GM12864 (cell line): ENCODE results near the gene ZNF462.
"Not testable (repeated sequence)": the region's sequence is repeated elsewhere in the genome, so short reads cannot be mapped to it uniquely, and the experiment has no call there.

ENCODE experiments used
- DNase-seq: peaks from one replicate; pipeline ENCODE4 v3.0.0-alpha.2; 2011; ENCODE audit warnings: low read depth
- H3K4me3 ChIP-seq: 2 replicates; pipeline ENCODE4 v1.5.1; 2011; ENCODE audit warnings: mild to moderate bottlenecking, low read depth, low read length, control low read depth
- TF ChIP-seq, protein P1 (sequence below): IDR thresholded peaks from 2 replicates; pipeline ENCODE4 v1.5.1; 2011; ENCODE audit warnings: low read depth, mild to moderate bottlenecking, moderate library complexity, low read length, control low read depth, inconsistent platforms; ENCODE audit errors: missing control alignments

Gene ZNF462

GRCh38 chr9:106974341-106974740, 111.4 kb downstream of the ZNF462 start:
- TF ChIP-seq, protein P1, sequence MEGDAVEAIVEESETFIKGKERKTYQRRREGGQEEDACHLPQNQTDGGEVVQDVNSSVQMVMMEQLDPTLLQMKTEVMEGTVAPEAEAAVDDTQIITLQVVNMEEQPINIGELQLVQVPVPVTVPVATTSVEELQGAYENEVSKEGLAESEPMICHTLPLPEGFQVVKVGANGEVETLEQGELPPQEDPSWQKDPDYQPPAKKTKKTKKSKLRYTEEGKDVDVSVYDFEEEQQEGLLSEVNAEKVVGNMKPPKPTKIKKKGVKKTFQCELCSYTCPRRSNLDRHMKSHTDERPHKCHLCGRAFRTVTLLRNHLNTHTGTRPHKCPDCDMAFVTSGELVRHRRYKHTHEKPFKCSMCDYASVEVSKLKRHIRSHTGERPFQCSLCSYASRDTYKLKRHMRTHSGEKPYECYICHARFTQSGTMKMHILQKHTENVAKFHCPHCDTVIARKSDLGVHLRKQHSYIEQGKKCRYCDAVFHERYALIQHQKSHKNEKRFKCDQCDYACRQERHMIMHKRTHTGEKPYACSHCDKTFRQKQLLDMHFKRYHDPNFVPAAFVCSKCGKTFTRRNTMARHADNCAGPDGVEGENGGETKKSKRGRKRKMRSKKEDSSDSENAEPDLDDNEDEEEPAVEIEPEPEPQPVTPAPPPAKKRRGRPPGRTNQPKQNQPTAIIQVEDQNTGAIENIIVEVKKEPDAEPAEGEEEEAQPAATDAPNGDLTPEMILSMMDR: no peak
- DNase-seq: no peak
- no peak overlapping the region for H3K4me3 ChIP-seq

DNA sequence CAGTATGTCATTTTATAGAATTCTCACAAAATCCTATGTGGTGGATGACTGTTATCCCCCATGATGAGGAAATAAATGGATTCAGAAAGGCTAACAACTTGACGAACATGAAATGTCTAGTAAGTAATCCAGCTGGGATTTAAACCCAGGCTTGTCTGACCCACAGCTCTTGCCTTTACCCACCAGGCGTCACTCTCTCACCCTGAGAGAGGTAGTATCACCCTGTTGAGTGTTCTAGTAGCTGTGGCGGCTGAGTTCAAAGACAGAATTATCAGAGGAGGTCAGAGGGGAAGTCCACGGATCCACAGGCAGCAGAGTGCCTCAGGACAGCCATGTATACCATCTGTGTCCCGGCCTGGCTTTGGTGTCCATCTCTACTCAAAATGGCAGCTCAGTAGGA, 113.8 kb downstream of the ZNF462 start:
- no peak overlapping the region for H3K4me3 ChIP-seq
- TF ChIP-seq, protein P1: peak; percentile 42
- DNase-seq: no peak

DNA sequence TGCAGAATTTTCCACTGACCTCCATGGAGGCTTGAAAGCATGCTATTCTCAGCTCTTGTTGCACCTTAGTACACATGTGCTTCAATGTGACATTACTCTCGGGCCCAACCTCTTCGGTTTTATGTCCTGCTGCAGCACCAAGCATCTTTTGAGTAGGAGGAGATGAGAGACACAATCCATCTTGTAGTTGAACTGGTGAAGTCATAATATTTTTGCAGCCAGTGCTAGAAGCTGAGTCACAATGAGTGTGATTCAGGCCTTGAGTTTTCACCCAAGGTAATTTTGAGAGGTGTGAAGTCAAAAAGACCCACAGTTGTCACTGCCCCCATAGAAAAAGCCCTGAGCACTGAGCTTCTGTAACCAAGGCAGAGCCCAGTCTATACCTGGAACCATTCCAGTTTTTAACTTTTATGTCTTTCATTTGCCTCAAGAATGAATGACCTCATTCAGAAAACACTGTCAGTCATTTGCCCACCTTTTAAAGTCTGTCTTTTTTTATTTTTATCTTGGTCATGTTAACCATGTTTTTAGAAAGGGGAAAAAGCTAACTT, 117.7 kb downstream of the ZNF462 start:
- DNase-seq: no peak
- TF ChIP-seq, protein P1: no peak
- no peak overlapping the region for H3K4me3 ChIP-seq

DNA sequence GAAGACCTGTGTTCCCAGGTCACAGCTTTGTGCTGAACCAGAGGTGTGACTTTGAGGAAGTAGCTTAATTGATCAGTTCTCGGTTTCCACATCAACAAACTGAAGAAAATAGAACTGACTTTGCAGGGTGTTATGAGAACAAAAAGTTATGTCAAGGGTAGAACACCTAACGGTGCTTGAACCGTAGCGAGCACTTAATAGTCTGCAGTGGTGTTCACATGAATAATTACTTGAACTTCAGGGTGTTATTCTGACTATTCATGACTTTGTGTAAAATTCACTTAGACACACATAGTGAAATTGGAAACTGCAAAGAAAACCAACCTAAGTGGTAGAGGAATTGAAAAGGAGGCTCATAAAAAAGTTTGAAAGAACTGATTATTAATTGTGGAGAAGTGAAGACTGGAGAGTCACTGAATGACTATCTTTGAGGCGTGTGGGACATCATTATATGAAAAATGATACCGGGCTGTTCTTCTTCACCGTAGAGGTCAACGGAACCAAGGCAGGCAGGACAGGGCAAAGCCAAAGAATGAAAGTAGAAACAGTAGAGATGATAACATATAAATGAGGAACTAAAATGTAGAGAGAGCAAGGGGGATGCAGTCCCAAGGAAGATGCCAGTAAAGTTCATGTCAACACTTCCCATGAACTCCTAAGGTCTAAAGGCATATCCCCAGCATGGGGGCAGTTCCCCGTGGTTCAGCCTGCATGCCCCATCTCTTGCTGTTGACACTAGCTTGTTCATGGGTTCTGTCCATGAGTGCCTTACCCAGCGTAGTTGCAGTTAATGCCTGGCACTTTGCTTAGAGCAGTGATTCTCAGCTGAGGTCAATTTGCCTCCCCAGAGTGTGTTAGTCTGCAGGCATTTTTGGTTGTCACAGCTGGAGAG, 118.7 kb downstream of the ZNF462 start:
- H3K4me3 ChIP-seq: no peak overlapping the region
- DNase-seq: peak; percentile 49
- TF ChIP-seq, protein P1: no peak

DNA sequence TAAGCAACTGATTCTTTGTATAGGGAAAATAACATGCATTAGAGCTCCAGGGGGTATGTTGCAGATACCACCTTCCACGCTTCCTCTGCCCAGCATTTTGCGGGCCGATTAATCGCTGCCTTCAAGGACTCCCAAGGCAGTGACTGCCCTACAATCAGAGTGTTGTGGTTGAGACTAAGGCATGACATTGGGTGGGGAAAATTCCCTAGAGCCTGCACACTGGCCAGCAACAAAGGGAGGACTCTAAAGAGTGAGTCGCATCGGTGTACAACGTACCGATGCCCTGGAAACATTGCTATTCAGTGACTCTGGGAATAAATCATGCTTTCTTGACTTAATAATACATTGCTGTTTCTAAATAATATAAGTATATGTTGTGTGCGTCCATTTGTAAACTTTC, 119.7 kb downstream of the ZNF462 start:
- no peak for DNase-seq
- TF ChIP-seq, protein P1: no peak
- no peak overlapping the region for H3K4me3 ChIP-seq

DNA sequence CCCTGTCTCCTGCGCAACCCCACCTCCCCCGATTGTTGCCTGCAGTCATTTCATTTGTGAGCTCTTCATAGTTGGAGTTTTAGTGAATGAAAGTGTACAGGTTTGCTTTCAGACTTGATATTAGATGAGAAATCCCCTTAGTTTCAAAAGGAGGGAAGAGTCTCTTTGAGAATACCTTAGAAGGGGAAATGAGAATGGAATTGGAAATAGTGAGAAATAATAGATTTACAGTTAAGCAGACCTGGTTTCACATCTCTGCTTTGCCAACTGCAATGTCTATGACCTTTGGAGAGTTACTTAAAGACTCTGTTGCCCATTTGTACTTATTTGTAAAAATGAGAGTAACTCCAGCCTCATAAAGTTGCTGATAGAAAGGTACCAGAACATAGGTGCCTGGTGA, 120.4 kb downstream of the ZNF462 start:
- no peak overlapping the region for H3K4me3 ChIP-seq
- TF ChIP-seq, protein P1: no peak
- DNase-seq: no peak

- not testable (repeated sequence) for H3K4me3 ChIP-seq, DNase-seq
Observed at GRCh38 chr9:106989904-106990303, 126.9 kb downstream of the ZNF462 start.
